ENCODE results near the gene PBX4. TPM values are rescaled to one million over a fixed set of nuclear protein-coding genes. Genes with fewer than 3 reads are reported as not detected.

PBX4 gene
- total and polyA plus RNA-seq, 2 donors (not counting 1 experiment from before 2014, with no cell fraction given), result 11.7 TPM

- no peaks in the 10 kb centered on the region for H3K27me3 ChIP-seq (replicated peaks in 1 of 4; ENCODE audit: control extremely low read depth in 1 of 4, control insufficient read depth in 3 of 4, insufficient read depth in 4 of 4, low read length in 3 of 4)
- ChIA-PET CTCF (interaction anchor here (1.0 kb wide), 1 partner anchor 52 kb away, joined by 3 read pairs; no protein-coding TSS in a partner anchor), POLR2A (no interaction called here)
- H3K4me1 Mint-ChIP-seq, result no peaks in the 10 kb centered on the region
- ATAC-seq (ENCODE audit: low read depth) (no peak), DNase-seq (peak; percentile 1)
- H3K27ac ChIP-seq (ENCODE audit: low read length in 2 of 2), result no peak overlapping the region
- TF ChIP-seq EZH2 (IDR thresholded peaks at IDR 0.05; ENCODE audit: borderline replicate concordance, insufficient read depth, low read depth, low read length, poor library complexity, severe bottlenecking) (no peak), CTCF (IDR thresholded peaks at IDR 0.05) (no peak)
- no peak overlapping the region for H3K4me2 ChIP-seq (replicated peaks; ENCODE audit: low read depth, low read length, poor library complexity, severe bottlenecking)
- no peaks in the 10 kb centered on the region for H3K79me2 ChIP-seq (ENCODE audit: control insufficient read depth, insufficient read depth, low read length)
- H3K4me3 Mint-ChIP-seq, result no peak overlapping the region
- no peak overlapping the region for H3K27ac Mint-ChIP-seq
- H3K4me1 ChIP-seq (ENCODE audit: control insufficient read depth in 2 of 2, insufficient read depth in 2 of 2, low read length in 2 of 2), result no peaks in the 10 kb centered on the region
- WGBS (ENCODE audit: insufficient coverage), result 93% methylated on average over 3 of the region's 6 CpGs
- no peaks in the 10 kb centered on the region for H4K20me1 ChIP-seq (ENCODE audit: control insufficient read depth, insufficient read depth, low read length, poor library complexity, severe bottlenecking)
- H3K9me3 ChIP-seq (ENCODE audit: control extremely low read depth in 1 of 3, control insufficient read depth in 2 of 3, insufficient read depth in 1 of 3, low read length in 2 of 3), result no peaks in the 10 kb centered on the region
- no peaks in the 10 kb centered on the region for H3K27me3 Mint-ChIP-seq
- no peak overlapping the region for H3K9ac ChIP-seq (ENCODE audit: low read length)
- H3K4me3 ChIP-seq (ENCODE audit: control extremely low read depth in 1 of 5, extremely low read depth in 1 of 5, insufficient read depth in 1 of 5, low read depth in 2 of 5, low read length in 4 of 5), result no peak overlapping the region
- no peak overlapping the region for H2AFZ ChIP-seq (ENCODE audit: insufficient read depth, low read depth, low read length, poor library complexity, severe bottlenecking)
- no peaks in the 10 kb centered on the region for H3K9me3 Mint-ChIP-seq (ENCODE audit: insufficient read depth)
- intact Hi-C loops (cut with micrococcal nuclease), result no loop called here
- H3K36me3 ChIP-seq (replicated peaks in 1 of 2; ENCODE audit: control extremely low read depth in 1 of 2, control insufficient read depth in 1 of 2, extremely low read depth in 1 of 2, insufficient read depth in 2 of 2, low read length in 1 of 2), result no peaks in the 10 kb centered on the region
Measured at GRCh38 chr19:19584356-19584755, 34.1 kb downstream of the PBX4 start.

DNA sequence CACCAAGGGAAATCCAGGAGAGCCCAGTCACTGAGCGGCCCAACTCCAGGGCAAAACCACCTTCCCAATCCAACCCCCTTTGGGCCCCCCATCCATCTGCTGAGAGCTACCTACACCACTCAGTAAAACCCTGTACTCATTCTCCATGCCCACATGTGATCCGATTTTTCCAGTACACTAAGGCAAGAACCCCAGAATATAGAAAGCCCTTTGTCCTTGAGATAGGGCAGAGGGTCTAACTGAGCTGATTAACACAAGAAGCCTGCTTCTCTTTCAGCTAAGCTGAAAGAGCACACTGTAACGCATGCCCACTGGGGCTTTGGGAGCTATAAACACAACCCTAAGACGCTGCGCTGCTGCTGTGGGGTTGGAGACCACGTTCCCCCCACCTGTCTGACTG is 36.0 kb downstream of the PBX4 start:
- H3K27ac ChIP-seq (ENCODE audit: low read length in 2 of 2), result no peak overlapping the region
- CTCF ChIA-PET, result no interaction called here
- Mint-ChIP-seq H3K9me3 (ENCODE audit: insufficient read depth) (no peaks in the 10 kb centered on the region), H3K4me1 (no peaks in the 10 kb centered on the region), H3K27me3 (no peaks in the 10 kb centered on the region), H3K27ac (no peak overlapping the region), H3K4me3 (no peak overlapping the region)
- no peak overlapping the region for H3K9ac ChIP-seq (ENCODE audit: low read length)
- DNase-seq (no peak), ATAC-seq (ENCODE audit: low read depth) (no peak)
- no peaks in the 10 kb centered on the region for H3K79me2 ChIP-seq (ENCODE audit: control insufficient read depth, insufficient read depth, low read length)
- intact Hi-C loops (cut with micrococcal nuclease), result no loop called here
- no peak overlapping the region for H3K4me2 ChIP-seq (replicated peaks; ENCODE audit: low read depth, low read length, poor library complexity, severe bottlenecking)
- H3K4me3 ChIP-seq (ENCODE audit: control extremely low read depth in 1 of 5, extremely low read depth in 1 of 5, insufficient read depth in 1 of 5, low read depth in 2 of 5, low read length in 4 of 5), result no peak overlapping the region
- no peaks in the 10 kb centered on the region for H4K20me1 ChIP-seq (ENCODE audit: control insufficient read depth, insufficient read depth, low read length, poor library complexity, severe bottlenecking)
- POLR2A ChIA-PET, result no interaction called here
- no peaks in the 10 kb centered on the region for H3K27me3 ChIP-seq (replicated peaks in 1 of 4; ENCODE audit: control extremely low read depth in 1 of 4, control insufficient read depth in 3 of 4, insufficient read depth in 4 of 4, low read length in 3 of 4)
- TF ChIP-seq CTCF (IDR thresholded peaks at IDR 0.05), result no peak
- no peak for TF ChIP-seq EZH2 (IDR thresholded peaks at IDR 0.05; ENCODE audit: borderline replicate concordance, insufficient read depth, low read depth, low read length, poor library complexity, severe bottlenecking)
- H3K4me1 ChIP-seq (ENCODE audit: control insufficient read depth in 2 of 2, insufficient read depth in 2 of 2, low read length in 2 of 2), result no peaks in the 10 kb centered on the region
- no peaks in the 10 kb centered on the region for H3K36me3 ChIP-seq (replicated peaks in 1 of 2; ENCODE audit: control extremely low read depth in 1 of 2, control insufficient read depth in 1 of 2, extremely low read depth in 1 of 2, insufficient read depth in 2 of 2, low read length in 1 of 2)
- 100% methylated on average over 5 of the region's 6 CpGs for WGBS (ENCODE audit: insufficient coverage)
- H2AFZ ChIP-seq (ENCODE audit: insufficient read depth, low read depth, low read length, poor library complexity, severe bottlenecking), result no peak overlapping the region
- H3K9me3 ChIP-seq (ENCODE audit: control extremely low read depth in 1 of 3, control insufficient read depth in 2 of 3, insufficient read depth in 1 of 3, low read length in 2 of 3), result no peaks in the 10 kb centered on the region
